H1 (cell line): ENCODE data around the gene FBXL17.

Source experiments
- CHD1 ChIP-seq: IDR thresholded peaks from 2 replicates; pipeline ENCODE4 v1.6.1; 2012; ENCODE audit warnings: low read depth, low read length, improper control_type of control experiment
- CTCF ChIP-seq, 3 experiments: IDR thresholded peaks; 1 replicate in 2 of 3; 2 replicates in 1 of 3; pipeline versions ENCODE4 v1.5.1 to v1.6.1; 2011; ENCODE audit warnings: low read length in 3 of 3, mild to moderate bottlenecking in 3 of 3, inconsistent platforms in 2 of 3, low read depth in 1 of 3, moderate library complexity in 1 of 3; ENCODE audit not compliant: insufficient read depth in 1 of 3; ENCODE audit errors: control extremely low read depth in 1 of 3
- EGR1 ChIP-seq: IDR thresholded peaks from 2 replicates; pipeline ENCODE4 v1.6.1; 2011; ENCODE audit warnings: low read depth, low read length, borderline replicate concordance
- EZH2 ChIP-seq: fragments of 200-600 bp; sonication (generic); IDR thresholded peaks from 2 replicates; pipeline ENCODE4 v1.7.1; 2012; ENCODE audit warnings: low read depth, mild to moderate bottlenecking, moderate library complexity, low read length, inconsistent platforms; ENCODE audit not compliant: severe bottlenecking
- TAF7 ChIP-seq: optimal IDR thresholded peaks from 2 replicates; pipeline ENCODE3; 2011; ENCODE audit warnings: low read depth, mild to moderate bottlenecking, inconsistent platforms, low read length, moderate library complexity, borderline replicate concordance
- USF2 ChIP-seq: IDR thresholded peaks from 2 replicates; pipeline ENCODE4 v1.6.1; 2011; ENCODE audit warnings: low read length, improper control_type of control experiment

GRCh38 chr5:107809201-107810034 is 572.5 kb downstream of the FBXL17 start:
- TF ChIP-seq EGR1 (no peak), USF2 (no peak), CHD1 (no peak), TAF7 (no peak), CTCF (IDR thresholded peaks at IDR 0.05; ENCODE audit: control extremely low read depth in 1 of 3, insufficient read depth in 1 of 3, low read depth in 1 of 3, low read length in 3 of 3) (no peak), EZH2 (no peak)
